HepG2 (cell line): ENCODE results near the gene ZNF274. TPM values are rescaled to one million over a fixed set of nuclear protein-coding genes. Genes with fewer than 3 reads are reported as not detected.

Experiments used
- ATAC-seq: fragments of 200-7000 bp; cut with Tn5 transposase; 3 replicates; pipeline ENCODE4 v1.9.1; 2020; ENCODE audit warnings: mild to moderate bottlenecking, moderate library complexity
- BruUV-seq: library from RNA; stranded (reverse); fragments of 400-500 nt; replicated peaks from 2 replicates; lab custom pipeline; 2021; lab: Mats Ljungman, UMichigan
- CTCF ChIA-PET: fragments of 300-600 bp; formaldehyde crosslinking; extraction: SDS; loops from one replicate; lab custom pipeline; 2021; ENCODE audit warnings: low total read pairs, inconsistent platforms, low intra/inter-chr PET ratio; lab: Yijun Ruan, JAX
- POLR2A ChIA-PET: fragments of 350-600 bp; sonication (Branson Sonifier 250); formaldehyde crosslinking; loops from one replicate; lab custom pipeline; 2020; ENCODE audit warnings: antibody characterized with exemption, inconsistent platforms; lab: Yijun Ruan, JAX
- DNase-seq: peaks from one replicate; pipeline ENCODE4 v3.0.0-alpha.2; 2015; ENCODE audit warnings: low spot score
- FAIRE-seq: peaks from 3 replicates; lab custom pipeline; 2011; peaks lifted over from hg19 to GRCh38; lab: Jason Lieb, UNC
- H2AFZ ChIP-seq: one replicate; pipeline ENCODE4 v1.6.1; 2011; ENCODE audit warnings: low read length, inconsistent platforms
- H3K27ac ChIP-seq: fragments of 300-600 bp; 3 replicates; pipeline ENCODE4 v1.8.0; 2011; ENCODE audit warnings: mixed run types, mild to moderate bottlenecking, mixed read lengths, low read length, inconsistent platforms; ENCODE audit not compliant: insufficient read depth; ENCODE audit errors: extremely low read length
- H3K27me3 ChIP-seq, 2 experiments: fragments of 200-600 bp in 1 of 2; 2 replicates in 1 of 2; 3 replicates in 1 of 2; pipeline versions ENCODE4 v1.6.0 to v1.8.0; 2011; ENCODE audit warnings: low read length in 2 of 2, mild to moderate bottlenecking in 2 of 2, moderate library complexity in 2 of 2, inconsistent platforms in 1 of 2; ENCODE audit not compliant: insufficient read depth in 2 of 2, control insufficient read depth in 1 of 2
- H3K36me3 ChIP-seq, 2 experiments: fragments of 200-600 bp in 1 of 2; replicated peaks in 1 of 2; 2 replicates in 1 of 2; 3 replicates in 1 of 2; pipeline versions ENCODE4 v1.5.1 to v1.8.0; 2011; ENCODE audit warnings: low read length in 2 of 2, inconsistent platforms in 1 of 2; ENCODE audit not compliant: insufficient read depth in 2 of 2, control insufficient read depth in 1 of 2
- H3K4me1 ChIP-seq: 2 replicates; pipeline ENCODE4 v1.5.1; 2012; ENCODE audit warnings: low read length, inconsistent platforms; ENCODE audit not compliant: insufficient read depth
- H3K4me2 ChIP-seq: 2 replicates; pipeline ENCODE4 v1.6.0; 2011; ENCODE audit warnings: low read depth, low read length, inconsistent platforms
- H3K4me3 ChIP-seq, 3 experiments: fragments of 200-600 bp in 1 of 3; sonication (generic), shearing (Covaris generic) in 1 of 3; replicated peaks in 1 of 3; 2 replicates each; pipeline ENCODE4 v1.5.1; 2011 to 2016; ENCODE audit warnings: low read length in 3 of 3, inconsistent platforms in 2 of 3, low read depth in 2 of 3, mild to moderate bottlenecking in 2 of 3, control low read depth in 1 of 3, mixed read lengths in 1 of 3; ENCODE audit not compliant: insufficient read depth in 1 of 3
- H3K79me2 ChIP-seq: one replicate; pipeline ENCODE4 v1.6.1; 2011; ENCODE audit warnings: low read length, inconsistent platforms; ENCODE audit not compliant: insufficient read depth
- H3K9ac ChIP-seq: 2 replicates; pipeline ENCODE4 v1.6.0; 2011; ENCODE audit warnings: mild to moderate bottlenecking, low read depth, low read length, inconsistent platforms; ENCODE audit not compliant: insufficient read depth
- H3K9me3 ChIP-seq: 2 replicates; pipeline ENCODE4 v1.5.1; 2012; ENCODE audit warnings: mild to moderate bottlenecking, low read length
- H4K20me1 ChIP-seq: 2 replicates; pipeline ENCODE4 v1.6.0; 2011; ENCODE audit warnings: inconsistent platforms, mild to moderate bottlenecking, low read length, moderate library complexity; ENCODE audit not compliant: insufficient read depth
- ASH2L ChIP-seq: fragments of 300-600, 200-600 bp; sonication (generic); IDR thresholded peaks from 2 replicates; pipeline ENCODE4 v1.7.0; 2017; ENCODE audit warnings: low read depth, mild to moderate bottlenecking, moderate library complexity, mixed read lengths, low read length; ENCODE audit not compliant: insufficient read length
- EEA1 ChIP-seq: sonication (generic); formaldehyde crosslinking; IDR thresholded peaks from 2 replicates; pipeline ENCODE4 v1.5.1; 2020; ENCODE audit warnings: mild to moderate bottlenecking, missing genetic modification reagents, borderline replicate concordance
- GLMP ChIP-seq: sonication (generic); formaldehyde crosslinking; IDR thresholded peaks from 2 replicates; pipeline ENCODE4 v1.9.0; 2021; ENCODE audit warnings: missing genetic modification reagents, mild to moderate bottlenecking, borderline replicate concordance
- MTF2 ChIP-seq: sonication (generic); formaldehyde crosslinking; IDR thresholded peaks from 2 replicates; pipeline ENCODE4 v1.5.0; 2020; ENCODE audit warnings: missing genetic modification reagents, borderline replicate concordance
- SMAD9 ChIP-seq: sonication (generic); formaldehyde crosslinking; IDR thresholded peaks from 2 replicates; pipeline ENCODE4 v1.5.1; 2020; ENCODE audit warnings: mild to moderate bottlenecking, missing genetic modification reagents
- ZBTB46 ChIP-seq: sonication (generic); formaldehyde crosslinking; IDR thresholded peaks from 2 replicates; pipeline ENCODE4 v1.4.0; 2020; ENCODE audit warnings: mild to moderate bottlenecking, missing genetic modification reagents, borderline replicate concordance
- ZKSCAN5 ChIP-seq: sonication (generic); formaldehyde crosslinking; IDR thresholded peaks from 2 replicates; pipeline ENCODE4 v1.5.1; 2020; ENCODE audit warnings: mild to moderate bottlenecking, missing genetic modification reagents
- ZNF205 ChIP-seq: IDR thresholded peaks from 2 replicates; pipeline ENCODE4 v1.6.1; 2018; ENCODE audit warnings: missing biosample characterization, missing genetic modification reagents
- ZNF256 ChIP-seq: sonication (generic); formaldehyde crosslinking; conservative IDR thresholded peaks from 2 replicates; pipeline ENCODE4 v1.4.0; 2020; ENCODE audit warnings: missing genetic modification reagents
- ZNF329 ChIP-seq: sonication (generic); formaldehyde crosslinking; IDR thresholded peaks from 2 replicates; pipeline ENCODE4 v1.9.0; 2021; ENCODE audit warnings: low read depth, mild to moderate bottlenecking, missing genetic modification reagents
- ZNF605 ChIP-seq: sonication (generic); formaldehyde crosslinking; IDR thresholded peaks from 2 replicates; pipeline ENCODE4 v1.8.0; 2022; ENCODE audit warnings: mild to moderate bottlenecking, missing genetic modification reagents
- ZNF646 ChIP-seq: sonication (generic); formaldehyde crosslinking; IDR thresholded peaks from 2 replicates; pipeline ENCODE4 v1.9.0; 2021; ENCODE audit warnings: mild to moderate bottlenecking, missing genetic modification reagents
- WGBS: methylation state at CpG from one replicate; pipeline ENCODE4 v1.1.6; 2017; ENCODE audit warnings: low lambda C conversion rate; 5-methylcytosine and 5-hydroxymethylcytosine counted together
- in situ Hi-C: cut with HindIII; loops from 2 replicates; pipeline ENCODE4 v1.10.0; 2017; ENCODE audit warnings: low pct_unique_long_range_greater_than_20kb; ENCODE audit not compliant: extremely low pct_ligation_motif_present
- intact Hi-C: fragments of 100-400 bp; cut with micrococcal nuclease; formaldehyde crosslinking; loops from one replicate; pipeline ENCODE4 v1.10.0; 2022; ENCODE audit not compliant: unreplicated experiment
- polyA plus RNA-seq, 8 experiments: library from polyadenylated mRNA; depleted of rRNA in 3 of 8; stranded (reverse) in 7 of 8; unstranded in 1 of 8; fragments of >200 nt; fragmentation: Illumina TruSeq in 4 of 8; extraction: Trizol in 4 of 8; gene quantifications; 2 replicates each; pipeline versions ENCODE4 v1.2.1 to v1.2.3, GENCODE V29; 2011 to 2016; ENCODE audit warnings: low read depth in 4 of 8, missing spikeins in 1 of 8, mixed read lengths in 1 of 8; ENCODE audit not compliant: insufficient read depth in 1 of 8
- total RNA-seq, 5 experiments: library from RNA; depleted of rRNA; stranded (reverse); fragments of >200 nt; fragmentation: Illumina TruSeq; extraction: Trizol; gene quantifications; 2 replicates each; pipeline ENCODE4 v1.2.3, GENCODE V29; 2016; ENCODE audit warnings: low read depth in 1 of 5

ZNF274 gene
- total and polyA plus RNA-seq, 2 of the 13 experiments (the other 11 are each of a cell fraction or from before 2014, with no cell fraction given), result 16.1 to 23.0 TPM

- TF ChIP-seq ZNF605 (no peak), EEA1 (CRISPR knock-in tag) (no peak), GLMP (CRISPR knock-in tag) (no peak), ZNF205 (CRISPR knock-in tag) (no peak)
Measured at GRCh38 chr19:58150328-58150921, 32.4 kb upstream of the ZNF274 start, which contains the start of gene ZNF329 (continued).

GRCh38 chr19:58153386-58153785 is 29.5 kb upstream of the ZNF274 start:
- H3K79me2 ChIP-seq, result peaks cover 2% of the 10 kb centered on the region
- H3K4me1 ChIP-seq, result peaks cover 15% of the 10 kb centered on the region
- FAIRE-seq, result no peak
- no peak overlapping the region for H3K4me3 ChIP-seq
- no peak overlapping the region for H2AFZ ChIP-seq
- no peak overlapping the region for H3K27ac ChIP-seq
- no peaks in the 10 kb centered on the region; a peak in 1 of 5 replicates for H3K27me3 ChIP-seq
- H3K36me3 ChIP-seq, result no peaks in the 10 kb centered on the region
- ChIA-PET POLR2A (interaction anchor here (1.9 kb wide), 1 partner anchor 30 kb away, joined by 7 read pairs; the partner anchor contains the start of gene ZNF274), CTCF (no interaction called here)
- H3K4me2 ChIP-seq, result peak overlapping the region; percentile 82
- ATAC-seq, result no peak
- H4K20me1 ChIP-seq, result no peaks in the 10 kb centered on the region
- H3K9me3 ChIP-seq, result peaks cover 60% of the 10 kb centered on the region
- 80% methylated on average over 1 of the region's 2 CpGs for WGBS
- no peak for DNase-seq
- intact Hi-C loops, result loop anchor here (10.0 kb wide), 1 partner anchor 329 kb away; no protein-coding TSS in a partner anchor
- BruUV-seq, result no TSS peak
- in situ Hi-C loops, result loop anchor here (10.0 kb wide), 3 partner anchors 239 to 579 kb away; partner anchors contain the start of genes ZNF416, ZNF417 and ZNF776
- no peak overlapping the region for H3K9ac ChIP-seq
- TF ChIP-seq ZNF256 (CRISPR knock-in tag) (no peak), ZNF646 (CRISPR knock-in tag) (no peak), ASH2L (no peak), SMAD9 (CRISPR knock-in tag) (no peak), ZNF329 (CRISPR knock-in tag) (no peak), MTF2 (no peak), ZKSCAN5 (CRISPR knock-in tag) (no peak), ZBTB46 (CRISPR knock-in tag) (no peak)
